IgD-negative memory B cell (primary cell): ENCODE data around the gene ZSCAN12. TPM values are rescaled to one million over a fixed set of nuclear protein-coding genes. Genes with fewer than 3 reads are reported as not detected.
A peak's percentile ranks its signal among the peaks of the same experiment; 100 is the strongest.
"Not testable (repeated sequence)": the region's sequence is repeated elsewhere in the genome, so short reads cannot be mapped to it uniquely, and the experiment has no call there.

Source experiments
- H3K27ac Mint-ChIP-seq, 3 donors: one replicate each; pipeline ENCODE4 v1.8.0; 2020 to 2022; ENCODE audit warnings: mild to moderate bottlenecking in 3 of 3, mixed read lengths in 3 of 3, moderate library complexity in 1 of 3
- H3K27me3 Mint-ChIP-seq: one replicate; pipeline ENCODE4 v1.8.0; 2021; ENCODE audit warnings: mixed read lengths
- H3K36me3 Mint-ChIP-seq: one replicate; pipeline ENCODE4 v1.8.0; 2020; ENCODE audit warnings: mild to moderate bottlenecking, mixed read lengths
- H3K4me1 Mint-ChIP-seq, 3 donors: one replicate each; pipeline ENCODE4 v1.8.0; 2020 to 2022; ENCODE audit warnings: mixed read lengths in 3 of 3, mild to moderate bottlenecking in 1 of 3
- H3K4me3 Mint-ChIP-seq, 4 donors: one replicate each; pipeline ENCODE4 v1.8.0; 2020 to 2022; ENCODE audit warnings: mild to moderate bottlenecking in 4 of 4, mixed read lengths in 4 of 4, moderate library complexity in 3 of 4
- H3K9me3 Mint-ChIP-seq, 3 donors: one replicate each; pipeline ENCODE4 v1.8.0; 2020 to 2021; ENCODE audit warnings: mixed read lengths in 3 of 3, mild to moderate bottlenecking in 1 of 3
- polyA plus RNA-seq: library from polyadenylated mRNA; unstranded; fragments of 300-500 nt; fragmentation: Illumina TruSeq; gene quantifications from one replicate; pipeline ENCODE4 v1.2.3, GENCODE V29; 2021

ZSCAN12 gene
- polyA plus RNA-seq, 1 donor from 2014 or later, result 5.4 TPM

DNA sequence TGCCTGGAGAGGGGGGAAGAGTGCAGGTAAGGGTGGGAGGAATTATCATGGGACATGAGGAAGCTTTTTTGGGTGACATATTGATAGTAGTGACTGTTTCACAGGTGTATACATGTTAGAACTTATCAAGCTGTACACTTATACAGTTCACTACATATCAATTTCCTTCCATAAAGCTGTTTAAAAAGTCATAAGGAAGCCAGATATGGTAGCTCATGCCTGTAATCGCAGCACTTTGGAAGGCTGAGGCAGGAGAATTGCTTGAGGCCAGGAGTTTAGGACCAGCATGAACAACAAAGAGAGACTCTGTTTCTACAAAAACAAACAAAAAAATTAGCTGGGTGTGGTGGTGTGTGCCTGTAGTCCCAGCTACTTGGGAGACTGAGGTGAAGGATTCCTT, 21.7 kb downstream of the ZSCAN12 start:
- Mint-ChIP-seq H3K36me3 (peaks cover 29% of the 10 kb centered on the region), H3K27ac (no peak overlapping the region), H3K4me3 (peak overlapping the region in 1 of 4 donors; percentile 17), H3K27me3 (no peaks in the 10 kb centered on the region), H3K9me3 (no peaks in the 10 kb centered on the region), H3K4me1 (peaks cover 1 to 16% (median 8%) of the 10 kb centered on the region in 3 donors)

DNA sequence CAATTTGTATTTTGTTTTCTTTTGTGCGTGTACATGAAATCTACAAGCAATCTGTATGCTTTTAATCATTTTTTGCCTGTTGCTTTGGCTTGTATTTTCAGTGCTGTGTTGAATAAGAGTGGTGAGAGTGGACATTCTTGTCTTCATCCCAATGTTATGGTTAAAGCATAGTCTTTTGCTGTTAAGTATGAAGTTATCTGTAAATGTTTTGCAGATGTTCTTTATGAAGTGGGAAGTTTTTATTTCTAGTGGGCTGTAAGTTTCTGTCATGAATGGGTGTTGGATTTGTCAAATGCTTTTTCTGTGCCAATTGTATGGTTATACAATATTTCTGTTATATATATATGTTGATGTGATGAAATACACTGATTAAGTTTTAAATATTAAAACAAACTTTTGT, 25.6 kb downstream of the ZSCAN12 start:
- H3K36me3 Mint-ChIP-seq, result peaks cover 12% of the 10 kb centered on the region
- H3K27ac Mint-ChIP-seq, result no peak overlapping the region
- H3K4me1 Mint-ChIP-seq, result peaks cover 5 to 15% (median 12%) of the 10 kb centered on the region in 3 donors
- no peak overlapping the region for H3K4me3 Mint-ChIP-seq
- no peaks in the 10 kb centered on the region for H3K9me3 Mint-ChIP-seq
- peaks cover 1% of the 10 kb centered on the region for H3K27me3 Mint-ChIP-seq

DNA sequence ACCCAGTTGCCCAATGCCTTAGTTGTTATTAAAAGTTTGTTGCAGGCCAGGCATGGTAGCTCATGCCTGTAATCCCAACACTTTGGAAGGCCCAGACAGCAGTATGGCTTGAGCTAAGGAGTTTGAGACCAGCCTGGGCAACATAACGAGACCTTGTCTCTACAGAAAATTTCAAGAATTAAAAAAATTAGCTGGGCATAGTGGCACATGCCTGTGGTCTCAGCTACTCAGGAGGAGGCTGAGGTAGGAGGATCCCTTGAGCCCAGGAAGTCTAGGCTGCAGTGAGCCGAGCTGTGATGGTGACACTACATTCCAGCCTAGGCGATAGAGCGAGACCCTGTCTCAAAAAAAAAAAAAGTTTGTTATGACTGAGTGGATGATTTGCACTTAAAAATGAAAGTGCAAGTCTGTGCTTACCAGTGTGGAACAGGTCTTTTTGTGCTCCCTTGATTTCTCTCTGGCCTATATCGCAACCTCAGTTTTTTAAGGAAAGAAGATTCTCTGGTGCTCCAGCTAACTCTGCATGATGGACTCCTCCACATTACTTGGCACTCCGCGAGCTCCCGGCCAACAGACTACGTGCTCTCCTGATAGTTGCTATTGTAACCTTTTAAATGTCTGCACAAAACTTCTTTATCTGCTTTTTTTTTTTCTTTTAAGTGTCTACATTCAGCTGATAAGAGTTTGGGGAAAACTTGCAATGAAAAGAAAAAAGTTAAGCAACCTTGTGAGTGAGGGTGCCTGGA, 27.7 kb downstream of the ZSCAN12 start:
- Mint-ChIP-seq H3K9me3 (no peaks in the 10 kb centered on the region), H3K4me3 (peak overlapping the region in 2 of 4 donors; percentile 70 to 88), H3K27me3 (peaks cover 1% of the 10 kb centered on the region), H3K4me1 (peaks cover 18 to 25% (median 22%) of the 10 kb centered on the region in 3 donors), H3K27ac (peak overlapping the region; percentile 70 to 96 (median 74)), H3K36me3 (peaks cover 8% of the 10 kb centered on the region)

DNA sequence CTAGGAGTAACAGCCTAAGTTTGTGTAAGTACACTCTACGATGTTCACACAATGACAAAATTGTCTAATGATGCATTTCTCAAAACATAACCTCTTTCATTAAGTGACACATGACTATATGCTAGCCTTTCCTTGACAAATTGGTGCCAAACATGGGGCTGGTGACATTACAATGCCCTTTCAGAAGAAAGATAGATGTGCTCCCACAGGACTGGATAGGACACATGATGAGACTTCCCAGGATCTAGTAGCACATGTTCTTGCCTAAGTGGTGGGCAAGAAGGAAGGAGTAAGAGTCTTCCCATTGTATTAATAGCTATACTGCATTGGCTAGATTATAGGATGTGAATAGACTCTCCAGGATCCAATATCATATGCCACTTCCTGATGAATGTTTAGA, 28.3 kb downstream of the ZSCAN12 start:
- Mint-ChIP-seq H3K27ac (peak overlapping the region in 2 of 3 donors; percentile 63 to 70), H3K9me3 (no peaks in the 10 kb centered on the region), H3K4me3 (peak overlapping the region in 1 of 4 donors; percentile 70), H3K4me1 (peaks cover 18 to 25% (median 22%) of the 10 kb centered on the region in 3 donors), H3K27me3 (peaks cover 1% of the 10 kb centered on the region), H3K36me3 (peaks cover 8% of the 10 kb centered on the region)

DNA sequence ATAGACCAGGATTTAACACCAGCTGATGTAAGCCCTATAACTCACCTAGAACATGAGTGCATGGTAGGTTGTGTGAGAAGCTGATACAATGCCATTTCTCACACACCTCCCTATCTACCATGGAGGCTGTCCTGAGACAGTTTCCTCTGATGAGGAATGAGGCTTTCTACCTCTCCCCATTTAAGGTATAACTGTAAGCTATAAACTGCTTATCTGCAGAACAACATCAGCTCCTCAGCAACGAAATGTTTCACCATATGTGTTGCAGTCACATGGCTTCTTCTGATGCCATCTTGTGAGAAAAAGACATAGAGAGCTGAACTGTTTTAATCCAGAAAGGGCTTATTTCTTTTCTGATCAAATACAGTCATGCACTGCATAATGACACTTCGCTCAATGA, 29.1 kb downstream of the ZSCAN12 start:
- Mint-ChIP-seq H3K27me3 (peaks cover 1% of the 10 kb centered on the region), H3K9me3 (no peaks in the 10 kb centered on the region), H3K36me3 (peaks cover 8% of the 10 kb centered on the region), H3K27ac (no peak overlapping the region), H3K4me3 (no peak overlapping the region), H3K4me1 (peaks cover 18 to 25% (median 22%) of the 10 kb centered on the region in 3 donors)

DNA sequence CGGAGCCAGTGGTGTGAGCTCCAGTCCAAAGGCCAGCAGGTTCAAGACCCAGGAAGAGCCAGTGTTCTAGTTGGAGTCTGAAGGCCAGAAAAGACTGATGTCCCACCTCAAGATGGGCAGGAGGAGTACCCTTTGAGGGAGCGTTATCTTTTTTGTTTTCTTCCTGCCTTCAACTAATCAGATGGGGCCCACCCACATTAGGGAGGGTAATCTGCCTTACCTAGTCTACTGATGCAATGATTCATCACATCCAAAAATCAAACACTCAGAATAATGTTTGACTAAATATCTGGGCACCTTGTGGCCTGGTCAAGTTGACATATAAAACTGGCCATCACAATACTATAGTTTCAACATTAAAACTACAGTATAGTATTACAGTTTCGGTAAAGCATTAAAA, 30.1 kb downstream of the ZSCAN12 start:
- Mint-ChIP-seq H3K4me1 (peaks cover 18 to 22% (median 22%) of the 10 kb centered on the region in 3 donors), H3K27ac (no peak overlapping the region), H3K27me3 (peaks cover 1% of the 10 kb centered on the region), H3K9me3 (no peaks in the 10 kb centered on the region), H3K36me3 (peaks cover 9% of the 10 kb centered on the region), H3K4me3 (no peak overlapping the region)

DNA sequence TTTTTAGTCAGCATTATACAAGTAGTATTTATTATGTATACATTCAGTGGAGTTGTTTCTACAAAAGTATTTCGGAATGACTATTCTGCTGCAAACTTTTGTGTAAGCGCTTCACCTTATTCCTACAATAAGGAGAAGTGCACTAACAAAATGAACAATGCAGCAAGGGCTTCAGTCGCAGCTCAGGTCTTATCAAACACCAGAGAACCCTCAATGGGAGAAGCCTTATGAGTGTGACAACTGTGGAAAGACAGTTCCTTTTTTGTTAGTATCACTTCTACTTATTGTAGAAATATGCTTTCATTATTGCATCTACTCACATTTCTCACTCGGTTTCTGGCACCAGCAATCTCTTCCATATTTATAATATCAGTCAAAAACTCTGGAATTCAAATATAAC, 31.0 kb downstream of the ZSCAN12 start:
- H3K9me3 Mint-ChIP-seq, result no peaks in the 10 kb centered on the region
- H3K27ac Mint-ChIP-seq, result no peak overlapping the region
- peaks cover 9% of the 10 kb centered on the region for H3K36me3 Mint-ChIP-seq

DNA sequence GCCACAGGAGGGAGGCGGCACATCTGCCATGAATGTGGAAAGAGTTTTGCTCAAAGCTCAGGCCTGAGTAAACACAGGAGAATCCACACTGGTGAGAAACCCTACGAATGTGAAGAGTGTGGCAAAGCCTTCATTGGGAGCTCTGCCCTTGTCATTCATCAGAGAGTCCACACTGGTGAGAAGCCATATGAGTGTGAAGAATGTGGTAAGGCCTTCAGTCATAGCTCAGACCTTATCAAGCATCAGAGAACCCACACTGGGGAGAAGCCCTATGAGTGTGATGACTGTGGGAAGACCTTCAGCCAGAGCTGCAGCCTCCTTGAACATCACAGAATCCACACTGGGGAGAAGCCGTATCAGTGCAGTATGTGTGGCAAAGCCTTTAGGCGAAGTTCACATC, 34.0 kb downstream of the ZSCAN12 start:
- H3K9me3 Mint-ChIP-seq, H3K27me3 Mint-ChIP-seq, H3K27ac Mint-ChIP-seq: not testable (repeated sequence)
- Mint-ChIP-seq H3K4me1 (peaks cover 10 to 15% (median 10%) of the 10 kb centered on the region in 3 donors), H3K36me3 (peaks cover 20% of the 10 kb centered on the region), H3K4me3 (peak overlapping the region in 2 of 4 donors; percentile 18 to 49)

More for the DNA sequence above, 31.0 kb downstream of the ZSCAN12 start:
- Mint-ChIP-seq H3K27me3 (peaks cover 1% of the 10 kb centered on the region), H3K4me1 (peaks cover 18 to 22% (median 22%) of the 10 kb centered on the region in 3 donors), H3K4me3 (no peak overlapping the region)

DNA sequence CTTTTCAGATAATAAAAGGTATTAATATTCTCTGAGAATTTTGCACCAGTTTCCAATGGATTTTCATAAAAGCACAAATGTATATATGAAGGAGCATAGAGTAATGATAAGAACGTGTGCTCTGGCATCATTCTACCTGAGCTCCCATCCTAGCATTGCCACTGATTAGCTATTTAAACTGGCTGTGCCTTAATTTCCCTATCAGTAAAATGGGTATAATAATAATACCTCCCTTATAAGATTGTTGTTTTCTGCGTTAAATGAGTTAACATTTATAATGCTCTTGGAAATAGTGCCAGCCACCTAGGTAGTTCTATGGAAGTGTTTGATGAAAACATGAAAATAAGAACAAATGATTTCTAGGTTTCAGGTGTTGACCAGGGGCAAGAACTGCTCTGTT, 38.6 kb downstream of the ZSCAN12 start:
- Mint-ChIP-seq H3K4me3 (no peak overlapping the region), H3K27ac (no peak overlapping the region), H3K27me3 (no peaks in the 10 kb centered on the region), H3K36me3 (peaks cover 18% of the 10 kb centered on the region), H3K4me1 (peaks cover 3 to 5% (median 4%) of the 10 kb centered on the region in 3 donors), H3K9me3 (no peaks in the 10 kb centered on the region)

DNA sequence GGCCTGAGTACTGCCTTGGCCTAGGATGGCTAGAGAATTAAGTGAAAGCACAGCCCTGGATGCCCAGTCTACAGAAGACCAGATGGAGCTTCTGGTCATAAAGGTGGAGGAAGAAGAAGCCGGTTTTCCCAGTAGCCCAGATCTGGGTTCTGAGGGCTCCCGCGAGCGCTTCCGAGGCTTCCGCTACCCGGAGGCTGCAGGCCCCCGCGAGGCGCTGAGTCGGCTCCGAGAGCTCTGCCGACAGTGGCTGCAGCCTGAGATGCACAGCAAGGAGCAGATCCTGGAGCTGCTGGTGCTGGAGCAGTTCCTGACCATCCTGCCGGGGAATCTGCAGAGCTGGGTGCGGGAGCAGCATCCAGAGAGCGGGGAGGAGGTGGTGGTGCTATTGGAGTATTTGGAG, 40.0 kb downstream of the ZSCAN12 start:
- H3K4me3 Mint-ChIP-seq, H3K9me3 Mint-ChIP-seq, H3K27me3 Mint-ChIP-seq, H3K27ac Mint-ChIP-seq: not testable (repeated sequence)
- Mint-ChIP-seq H3K36me3 (peaks cover 12% of the 10 kb centered on the region), H3K4me1 (peaks cover 10 to 11% (median 11%) of the 10 kb centered on the region in 3 donors)

DNA sequence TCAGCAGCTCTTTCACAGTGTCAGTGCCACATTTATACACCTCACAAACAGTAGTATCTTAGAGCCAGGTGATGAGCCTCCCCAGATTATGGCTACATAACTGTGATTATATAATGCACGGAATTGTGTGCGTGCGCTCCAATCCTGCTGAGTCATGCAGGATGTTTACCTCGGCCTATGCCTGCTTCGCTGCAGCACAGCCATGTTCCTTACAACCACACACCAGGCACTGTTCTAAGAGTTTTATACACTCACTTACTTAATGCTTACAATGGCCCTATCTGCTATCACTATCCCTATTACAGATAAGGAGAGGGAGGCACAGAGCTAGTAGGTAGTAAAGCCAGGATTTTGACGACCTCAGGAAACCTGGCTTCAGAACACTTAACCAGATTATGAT, 42.5 kb downstream of the ZSCAN12 start:
- Mint-ChIP-seq H3K4me1 (peaks cover 12 to 16% (median 12%) of the 10 kb centered on the region in 3 donors), H3K36me3 (peaks cover 7% of the 10 kb centered on the region), H3K4me3 (no peak overlapping the region), H3K27ac (no peak overlapping the region), H3K9me3 (no peaks in the 10 kb centered on the region), H3K27me3 (no peaks in the 10 kb centered on the region)

DNA sequence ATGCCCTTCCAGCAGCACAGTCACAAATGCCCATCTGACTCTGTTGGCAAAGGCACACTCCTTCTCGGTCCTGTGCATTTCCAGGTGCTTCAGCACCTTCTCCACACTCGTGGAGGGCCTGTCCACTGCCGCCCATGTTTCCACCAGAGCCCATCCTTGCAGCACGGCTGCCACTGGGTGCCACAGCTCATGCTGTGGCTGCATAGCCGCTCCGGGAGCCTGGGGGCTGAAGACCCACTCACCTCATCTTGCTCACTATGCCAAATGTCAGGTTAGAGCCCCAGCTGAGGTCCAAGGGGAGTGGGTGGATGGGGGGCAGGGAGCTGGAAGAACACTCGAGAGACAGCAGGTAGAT, 42.9 kb downstream of the ZSCAN12 start:
- H3K36me3 Mint-ChIP-seq, result peaks cover 7% of the 10 kb centered on the region
- H3K27me3 Mint-ChIP-seq, result no peaks in the 10 kb centered on the region
- peaks cover 13 to 17% (median 15%) of the 10 kb centered on the region in 3 donors for H3K4me1 Mint-ChIP-seq
- H3K9me3 Mint-ChIP-seq, result no peaks in the 10 kb centered on the region
- no peak overlapping the region for H3K4me3 Mint-ChIP-seq
- no peak overlapping the region for H3K27ac Mint-ChIP-seq

DNA sequence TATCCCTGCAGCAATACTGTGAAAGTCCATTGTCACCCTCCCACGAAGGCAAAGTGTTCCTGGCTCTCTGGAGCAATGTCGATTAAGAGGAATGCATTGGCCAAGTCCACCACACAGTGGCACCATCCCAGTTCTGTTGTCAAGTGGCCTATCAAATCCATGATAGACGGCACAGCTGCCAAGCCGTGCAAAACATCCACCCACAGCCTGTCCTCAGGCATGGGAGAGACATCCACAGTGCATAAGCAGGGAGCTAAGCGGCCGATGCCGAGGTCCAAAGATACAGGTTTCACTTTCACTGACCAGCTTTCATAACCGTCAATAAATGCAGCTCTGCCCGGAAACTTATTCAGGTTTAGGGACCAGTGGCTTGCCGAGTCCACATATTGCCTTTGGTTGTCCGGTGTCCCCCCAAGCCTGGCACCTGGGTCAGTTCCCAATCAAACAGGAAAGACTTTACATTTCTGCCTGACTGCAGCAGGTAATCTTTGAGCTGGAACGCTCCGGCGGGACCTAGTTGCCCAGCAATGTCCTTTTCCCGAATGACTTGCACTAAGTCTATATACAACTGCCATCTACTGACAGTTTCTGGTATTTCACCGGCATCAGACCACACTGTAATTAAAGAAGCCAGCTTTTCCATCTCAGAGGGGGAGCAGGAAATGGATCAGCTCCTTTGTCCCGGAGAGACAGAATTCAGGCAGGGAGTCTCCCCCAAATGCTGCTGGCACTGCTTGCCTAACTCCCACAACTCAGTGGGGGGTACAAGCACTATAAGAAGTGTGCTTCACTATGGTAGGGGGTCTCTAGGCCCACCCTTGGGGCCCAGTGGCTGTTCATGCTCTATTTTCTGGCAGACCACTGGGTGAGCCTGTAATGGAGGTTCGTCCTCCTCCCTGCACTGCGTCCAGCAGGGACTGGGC, 43.5 kb downstream of the ZSCAN12 start:
- H3K36me3 Mint-ChIP-seq, result peaks cover 2% of the 10 kb centered on the region
- peak overlapping the region; percentile 76 to 99 (median 94) for H3K4me3 Mint-ChIP-seq
- no peaks in the 10 kb centered on the region for H3K9me3 Mint-ChIP-seq
- H3K27me3 Mint-ChIP-seq, result no peaks in the 10 kb centered on the region
- peak overlapping the region in 2 of 3 donors; percentile 59 to 60 for H3K27ac Mint-ChIP-seq
- peaks cover 17 to 18% (median 18%) of the 10 kb centered on the region in 3 donors for H3K4me1 Mint-ChIP-seq

DNA sequence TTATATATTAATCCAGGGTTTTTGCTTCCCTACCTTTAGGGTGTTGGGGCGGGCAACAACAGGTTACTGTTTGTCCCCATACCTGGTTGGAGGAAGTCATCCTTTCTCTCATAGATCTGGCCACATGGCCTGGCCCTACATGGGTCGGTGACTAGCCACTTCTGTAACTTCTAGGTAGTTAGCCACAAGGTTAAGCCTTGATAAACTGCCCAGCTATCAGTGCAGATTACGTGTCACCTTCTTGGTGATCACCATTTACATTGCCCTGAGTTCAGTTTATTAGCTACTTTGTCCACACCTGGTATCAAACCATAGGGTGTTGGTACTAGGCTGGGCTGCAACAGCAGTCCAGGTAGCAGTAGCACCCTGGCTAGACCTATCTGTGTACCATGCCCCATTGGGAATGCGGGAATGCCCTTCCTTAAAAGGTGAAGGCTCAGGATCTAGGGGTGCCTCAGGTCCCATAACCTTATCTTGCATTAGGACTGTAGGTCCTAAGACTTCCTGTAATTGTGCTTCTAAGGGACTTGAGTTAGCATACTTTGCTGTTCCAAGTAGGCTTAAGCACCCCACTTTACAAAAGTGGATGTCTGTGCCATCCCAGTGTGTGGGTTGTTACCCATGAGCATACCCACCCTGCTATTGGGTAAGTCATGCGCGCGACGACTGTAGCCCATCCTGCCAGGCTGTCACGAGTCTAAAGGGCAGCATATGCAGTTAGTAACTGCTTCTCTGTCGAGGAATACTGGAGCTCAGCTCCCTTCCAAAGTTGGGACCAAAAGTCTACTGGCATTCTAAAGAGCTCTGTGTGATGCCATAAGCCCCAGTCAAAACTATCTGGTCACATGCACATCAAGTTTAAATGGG, 44.6 kb downstream of the ZSCAN12 start:
- Mint-ChIP-seq H3K4me3 (peak overlapping the region in 3 of 4 donors; percentile 76 to 99 (median 99)), H3K36me3 (no peaks in the 10 kb centered on the region), H3K4me1 (peaks cover 26 to 28% (median 28%) of the 10 kb centered on the region in 3 donors), H3K27ac (peak overlapping the region in 1 of 3 donors; percentile 59), H3K27me3 (no peaks in the 10 kb centered on the region), H3K9me3 (no peaks in the 10 kb centered on the region)
